ENCODE results near the gene MICA. TPM values are rescaled to one million over a fixed set of nuclear protein-coding genes. Genes with fewer than 3 reads are reported as not detected.
A peak's percentile ranks its signal among the peaks of the same experiment; 100 is the strongest.
"Not testable (repeated sequence)": the region's sequence is repeated elsewhere in the genome, so short reads cannot be mapped to it uniquely, and the experiment has no call there.

The MICA gene
- total and polyA plus RNA-seq, 2 donors = 5.6 to 9.4 TPM

GRCh38 chr6:31358302-31358701 is 45.1 kb upstream of the MICA start:
- H3K27ac ChIP-seq (ENCODE audit: low read depth in 1 of 2, low read length in 1 of 2) = no peak overlapping the region

GRCh38 chr6:31359581-31359980 is 43.8 kb upstream of the MICA start:
- Histone ChIP-seq H3K27me3 (ENCODE audit: control insufficient read depth in 2 of 2, insufficient read depth in 1 of 2, low read length in 1 of 2) (peaks cover 9 to 30% of the 10 kb centered on the region in 2 donors), H3K27ac (ENCODE audit: low read depth in 1 of 2, low read length in 1 of 2) (no peak overlapping the region), H3K4me3 (ENCODE audit: low read length in 2 of 2) (no peak overlapping the region), H3K36me3 (ENCODE audit: control insufficient read depth in 2 of 2, insufficient read depth in 2 of 2, low read length in 1 of 2) (peaks cover 8 to 12% of the 10 kb centered on the region in 2 donors), H3K9me3 (ENCODE audit: control insufficient read depth in 2 of 2, insufficient read depth in 1 of 2, low read length in 1 of 2) (no peaks in the 10 kb centered on the region), H3K4me1 (ENCODE audit: control insufficient read depth in 2 of 2, insufficient read depth in 2 of 2, low read length in 2 of 2) (peaks cover 0 to 10% of the 10 kb centered on the region in 2 donors)
- WGBS = 97% methylated on average over 1 of the region's 1 CpG
- no peak for DNase-seq (ENCODE audit: low read depth in 6 of 9, low spot score in 9 of 9)

More at GRCh38 chr6:31358302-31358701, 45.1 kb upstream of the MICA start:
- Histone ChIP-seq H3K36me3 (ENCODE audit: control insufficient read depth in 2 of 2, insufficient read depth in 2 of 2, low read length in 1 of 2) (peaks cover 16 to 17% of the 10 kb centered on the region in 2 donors), H3K4me1 (ENCODE audit: control insufficient read depth in 2 of 2, insufficient read depth in 2 of 2, low read length in 2 of 2) (peaks cover 0 to 10% of the 10 kb centered on the region in 2 donors), H3K27me3 (ENCODE audit: control insufficient read depth in 2 of 2, insufficient read depth in 1 of 2, low read length in 1 of 2) (peaks cover 5 to 27% of the 10 kb centered on the region in 2 donors), H3K4me3 (ENCODE audit: low read length in 2 of 2) (no peak overlapping the region), H3K9me3 (ENCODE audit: control insufficient read depth in 2 of 2, insufficient read depth in 1 of 2, low read length in 1 of 2) (no peaks in the 10 kb centered on the region)
- 74% methylated on average over 4 of the region's 4 CpGs for WGBS
- DNase-seq (ENCODE audit: low read depth in 6 of 9, low spot score in 9 of 9) = no peak

GRCh38 chr6:31362751-31363150 is 40.6 kb upstream of the MICA start:
- no peak for DNase-seq (ENCODE audit: low read depth in 6 of 9, low spot score in 9 of 9)
- peaks cover 16 to 40% of the 10 kb centered on the region in 2 donors for H3K27me3 ChIP-seq (ENCODE audit: control insufficient read depth in 2 of 2, insufficient read depth in 1 of 2, low read length in 1 of 2)
- peaks cover 0 to 7% of the 10 kb centered on the region in 2 donors for H3K9me3 ChIP-seq (ENCODE audit: control insufficient read depth in 2 of 2, insufficient read depth in 1 of 2, low read length in 1 of 2)
- no peaks in the 10 kb centered on the region for H3K36me3 ChIP-seq (ENCODE audit: control insufficient read depth in 2 of 2, insufficient read depth in 2 of 2, low read length in 1 of 2)
- H3K4me3 ChIP-seq (ENCODE audit: low read length in 2 of 2) = no peak overlapping the region
- H3K4me1 ChIP-seq (ENCODE audit: control insufficient read depth in 2 of 2, insufficient read depth in 2 of 2, low read length in 2 of 2) = peaks cover 0 to 6% of the 10 kb centered on the region in 2 donors
- WGBS = 53% methylated on average over 5 of the region's 5 CpGs
- H3K27ac ChIP-seq (ENCODE audit: low read depth in 1 of 2, low read length in 1 of 2) = no peak overlapping the region

- Histone ChIP-seq H3K9me3 (ENCODE audit: control insufficient read depth in 2 of 2, insufficient read depth in 1 of 2, low read length in 1 of 2) (peaks cover 0 to 7% of the 10 kb centered on the region in 2 donors), H3K36me3 (ENCODE audit: control insufficient read depth in 2 of 2, insufficient read depth in 2 of 2, low read length in 1 of 2) (no peaks in the 10 kb centered on the region), H3K27me3 (ENCODE audit: control insufficient read depth in 2 of 2, insufficient read depth in 1 of 2, low read length in 1 of 2) (peaks cover 16 to 44% of the 10 kb centered on the region in 2 donors), H3K27ac (ENCODE audit: low read depth in 1 of 2, low read length in 1 of 2) (no peak overlapping the region), H3K4me3 (ENCODE audit: low read length in 2 of 2) (no peak overlapping the region), H3K4me1 (ENCODE audit: control insufficient read depth in 2 of 2, insufficient read depth in 2 of 2, low read length in 2 of 2) (peaks cover 0 to 6% of the 10 kb centered on the region in 2 donors)
- no peak for DNase-seq (ENCODE audit: low read depth in 6 of 9, low spot score in 9 of 9)
Observed at GRCh38 chr6:31363811-31364210, 39.6 kb upstream of the MICA start.

- Histone ChIP-seq H3K36me3 (ENCODE audit: control insufficient read depth in 2 of 2, insufficient read depth in 2 of 2, low read length in 1 of 2) (no peaks in the 10 kb centered on the region), H3K27me3 (ENCODE audit: control insufficient read depth in 2 of 2, insufficient read depth in 1 of 2, low read length in 1 of 2) (peaks cover 14 to 44% of the 10 kb centered on the region in 2 donors), H3K4me3 (ENCODE audit: low read length in 2 of 2) (no peak overlapping the region), H3K4me1 (ENCODE audit: control insufficient read depth in 2 of 2, insufficient read depth in 2 of 2, low read length in 2 of 2) (peaks cover 0 to 6% of the 10 kb centered on the region in 2 donors), H3K27ac (ENCODE audit: low read depth in 1 of 2, low read length in 1 of 2) (no peak overlapping the region), H3K9me3 (ENCODE audit: control insufficient read depth in 2 of 2, insufficient read depth in 1 of 2, low read length in 1 of 2) (peaks cover 0 to 7% of the 10 kb centered on the region in 2 donors)
- no peak for DNase-seq (ENCODE audit: low read depth in 6 of 9, low spot score in 9 of 9)
- 96% methylated on average over 5 of the region's 5 CpGs for WGBS
Observed at GRCh38 chr6:31365864-31366263, 37.5 kb upstream of the MICA start.

GRCh38 chr6:31366693-31367470 is 36.5 kb upstream of the MICA start:
- 8% methylated on average over 30 of the region's 30 CpGs for WGBS
- no peak overlapping the region for H3K27ac ChIP-seq (ENCODE audit: low read depth in 1 of 2, low read length in 1 of 2)

GRCh38 chr6:31368461-31368860 is 34.9 kb upstream of the MICA start:
- no peaks in the 10 kb centered on the region for H3K36me3 ChIP-seq (ENCODE audit: control insufficient read depth in 2 of 2, insufficient read depth in 2 of 2, low read length in 1 of 2)
- H3K27me3 ChIP-seq (ENCODE audit: control insufficient read depth in 2 of 2, insufficient read depth in 1 of 2, low read length in 1 of 2) = peaks cover 14 to 39% of the 10 kb centered on the region in 2 donors
- no peak overlapping the region for H3K27ac ChIP-seq (ENCODE audit: low read depth in 1 of 2, low read length in 1 of 2)
- H3K9me3 ChIP-seq (ENCODE audit: control insufficient read depth in 2 of 2, insufficient read depth in 1 of 2, low read length in 1 of 2) = peaks cover 0 to 7% of the 10 kb centered on the region in 2 donors
- DNase-seq (ENCODE audit: low read depth in 6 of 9, low spot score in 9 of 9) = no peak
- 94% methylated on average over 2 of the region's 2 CpGs for WGBS
- no peak overlapping the region for H3K4me3 ChIP-seq (ENCODE audit: low read length in 2 of 2)
- H3K4me1 ChIP-seq (ENCODE audit: control insufficient read depth in 2 of 2, insufficient read depth in 2 of 2, low read length in 2 of 2) = peaks cover 0 to 6% of the 10 kb centered on the region in 2 donors

More at GRCh38 chr6:31366693-31367470, 36.5 kb upstream of the MICA start:
- Histone ChIP-seq H3K4me1 (ENCODE audit: control insufficient read depth in 2 of 2, insufficient read depth in 2 of 2, low read length in 2 of 2) (peaks cover 0 to 6% of the 10 kb centered on the region in 2 donors), H3K9me3 (ENCODE audit: control insufficient read depth in 2 of 2, insufficient read depth in 1 of 2, low read length in 1 of 2) (peaks cover 0 to 7% of the 10 kb centered on the region in 2 donors), H3K4me3 (ENCODE audit: low read length in 2 of 2) (peak overlapping the region; percentile 8 to 13), H3K27me3 (ENCODE audit: control insufficient read depth in 2 of 2, insufficient read depth in 1 of 2, low read length in 1 of 2) (peaks cover 14 to 44% of the 10 kb centered on the region in 2 donors), H3K36me3 (ENCODE audit: control insufficient read depth in 2 of 2, insufficient read depth in 2 of 2, low read length in 1 of 2) (no peaks in the 10 kb centered on the region)
- peak; percentile 69 to 95 (median 88) for DNase-seq (ENCODE audit: low read depth in 6 of 9, low spot score in 9 of 9)

- WGBS = 46% methylated on average over 8 of the region's 8 CpGs
- peaks cover 0 to 22% of the 10 kb centered on the region in 2 donors for H3K27me3 ChIP-seq (ENCODE audit: control insufficient read depth in 2 of 2, insufficient read depth in 1 of 2, low read length in 1 of 2)
- H3K36me3 ChIP-seq (ENCODE audit: control insufficient read depth in 2 of 2, insufficient read depth in 2 of 2, low read length in 1 of 2); H3K4me1 ChIP-seq (ENCODE audit: control insufficient read depth in 2 of 2, insufficient read depth in 2 of 2, low read length in 2 of 2); H3K27ac ChIP-seq (ENCODE audit: low read depth in 1 of 2, low read length in 1 of 2); H3K9me3 ChIP-seq (ENCODE audit: control insufficient read depth in 2 of 2, insufficient read depth in 1 of 2, low read length in 1 of 2); H3K4me3 ChIP-seq (ENCODE audit: low read length in 2 of 2); DNase-seq (ENCODE audit: low read depth in 6 of 9, low spot score in 9 of 9): not testable (repeated sequence)
Observed at GRCh38 chr6:31374118-31374517, 29.3 kb upstream of the MICA start.

GRCh38 chr6:31375699-31376098 is 27.7 kb upstream of the MICA start:
- Histone ChIP-seq H3K36me3 (ENCODE audit: control insufficient read depth in 2 of 2, insufficient read depth in 2 of 2, low read length in 1 of 2) (no peaks in the 10 kb centered on the region), H3K4me1 (ENCODE audit: control insufficient read depth in 2 of 2, insufficient read depth in 2 of 2, low read length in 2 of 2) (no peaks in the 10 kb centered on the region), H3K27ac (ENCODE audit: low read depth in 1 of 2, low read length in 1 of 2) (no peak overlapping the region), H3K27me3 (ENCODE audit: control insufficient read depth in 2 of 2, insufficient read depth in 1 of 2, low read length in 1 of 2) (peaks cover 0 to 28% of the 10 kb centered on the region in 2 donors), H3K4me3 (ENCODE audit: low read length in 2 of 2) (no peak overlapping the region), H3K9me3 (ENCODE audit: control insufficient read depth in 2 of 2, insufficient read depth in 1 of 2, low read length in 1 of 2) (no peaks in the 10 kb centered on the region)
- DNase-seq (ENCODE audit: low read depth in 6 of 9, low spot score in 9 of 9) = no peak

All from thymus (tissue), 11 donors.